ENCODE results near the gene UBE2Q2.
"Not testable (repeated sequence)": the region's sequence is repeated elsewhere in the genome, so short reads cannot be mapped to it uniquely, and the experiment has no call there.

Gene UBE2Q2

DNA sequence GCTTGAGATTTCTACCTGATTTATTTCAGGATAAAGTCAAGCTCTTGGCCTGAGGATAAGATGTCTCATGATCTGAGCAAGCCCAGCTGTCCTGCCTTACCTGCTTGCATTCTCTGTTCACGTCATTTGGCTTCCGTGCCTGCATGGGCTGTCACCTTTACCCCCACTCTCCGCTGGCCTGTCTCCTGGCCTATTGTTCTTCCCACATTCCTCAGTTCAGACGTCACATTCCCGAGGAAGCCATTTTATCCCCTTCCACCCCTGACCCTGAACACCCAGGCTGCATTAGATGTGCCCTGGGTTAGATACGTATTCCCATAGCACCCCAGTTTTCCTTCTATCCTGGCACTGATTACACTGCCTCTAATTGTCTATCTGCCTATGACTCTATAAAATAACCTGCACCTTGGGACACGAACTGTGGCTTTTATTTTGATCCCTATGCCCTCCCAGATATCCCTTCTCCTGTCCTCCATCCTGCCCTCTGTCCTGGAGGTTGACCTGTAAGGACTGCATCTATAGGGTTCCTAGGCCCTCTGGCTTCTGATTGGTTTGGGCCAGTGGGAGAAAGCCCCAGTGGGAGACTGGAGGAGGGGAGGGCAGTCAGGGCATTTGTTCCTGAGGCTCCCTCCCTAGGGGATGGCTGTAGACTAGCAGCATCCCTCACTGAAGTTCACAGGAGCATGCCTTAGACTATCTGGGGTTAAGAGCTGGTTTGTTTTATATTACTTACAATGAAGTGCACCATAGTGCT, 19.2 kb upstream of the UBE2Q2 start:
- no peak for DNase-seq (ENCODE audit: low read depth)

DNA sequence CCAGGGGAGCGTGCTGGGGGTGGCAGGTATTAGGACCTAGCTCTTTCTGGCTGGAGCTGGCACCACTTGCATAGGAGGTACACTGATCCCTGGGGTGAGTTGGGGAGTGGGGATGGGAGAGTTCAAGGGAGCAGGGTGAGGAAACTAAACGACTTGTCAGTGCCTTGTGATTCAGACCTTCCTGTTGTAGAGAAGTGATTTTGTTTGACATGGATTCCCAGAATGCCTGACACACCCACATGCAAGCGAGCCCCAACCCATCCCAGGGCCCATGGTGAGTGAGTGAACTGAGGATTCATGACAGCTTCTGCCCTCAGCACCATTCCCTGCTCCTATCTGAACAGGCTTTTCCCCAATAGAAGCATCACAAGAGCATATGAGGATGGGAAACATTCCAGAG, 15.6 kb upstream of the UBE2Q2 start:
- no peak for DNase-seq (ENCODE audit: low read depth)

DNA sequence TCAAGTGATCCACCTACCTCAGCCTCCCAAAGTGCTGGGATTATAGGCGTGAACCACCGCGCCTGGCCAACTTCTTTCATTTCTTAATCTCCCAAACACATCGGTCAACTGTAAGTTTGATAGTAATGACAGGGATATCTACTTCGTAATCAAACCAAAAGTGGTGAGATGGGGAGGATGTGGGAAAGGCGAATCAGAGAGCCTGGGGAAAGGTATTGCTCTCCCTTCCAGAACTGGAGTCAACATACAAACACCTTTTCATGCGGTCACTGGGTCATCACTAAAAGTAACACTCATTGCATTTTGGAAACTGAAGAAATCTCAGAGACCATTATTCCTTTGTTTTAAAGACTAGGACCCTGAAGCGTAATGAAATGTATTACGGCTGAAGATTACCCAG, 14.8 kb upstream of the UBE2Q2 start:
- DNase-seq (ENCODE audit: low read depth) = no peak

DNA sequence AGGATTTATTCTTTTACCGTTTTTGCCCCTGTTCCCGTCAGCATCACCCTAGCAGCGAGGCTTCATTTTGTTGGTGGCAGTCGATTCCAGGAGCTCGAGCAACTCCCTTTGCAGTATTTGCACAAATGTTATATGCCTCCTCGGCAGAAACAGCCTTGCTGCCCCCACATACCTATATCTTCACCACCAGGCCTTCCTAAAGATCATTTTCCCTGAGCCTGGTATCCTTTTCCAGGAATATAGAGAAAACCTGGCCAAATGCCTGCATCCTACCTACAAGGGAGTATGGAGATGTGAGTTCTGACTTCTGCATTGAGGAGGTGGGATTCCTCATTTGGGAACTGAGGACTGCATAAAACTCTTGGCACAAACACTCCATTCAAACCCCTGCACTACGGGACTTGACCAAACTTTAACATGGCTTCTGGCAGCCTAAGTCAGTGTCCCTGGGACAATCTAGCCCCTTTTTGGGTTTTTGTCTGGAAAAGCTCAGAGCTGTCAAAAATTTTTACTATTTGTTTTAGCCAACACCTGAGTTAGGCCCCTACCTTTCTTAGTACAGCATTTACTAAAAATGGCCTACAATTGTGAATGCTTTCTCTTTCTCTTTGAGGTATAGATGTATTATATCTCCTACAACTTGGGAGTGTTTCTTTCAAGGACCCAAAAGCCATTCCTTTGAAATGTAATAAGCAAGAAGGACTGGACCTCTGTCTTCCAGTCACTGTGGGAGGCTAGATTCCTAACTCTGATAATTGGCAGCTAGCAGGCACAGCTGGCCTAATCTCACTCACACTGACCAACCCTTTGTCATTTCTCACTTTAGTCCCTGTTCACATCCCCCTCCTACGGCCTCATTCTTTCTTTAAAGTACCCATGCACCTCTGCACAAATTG, 12.1 kb upstream of the UBE2Q2 start:
- no peak for DNase-seq (ENCODE audit: low read depth)

DNA sequence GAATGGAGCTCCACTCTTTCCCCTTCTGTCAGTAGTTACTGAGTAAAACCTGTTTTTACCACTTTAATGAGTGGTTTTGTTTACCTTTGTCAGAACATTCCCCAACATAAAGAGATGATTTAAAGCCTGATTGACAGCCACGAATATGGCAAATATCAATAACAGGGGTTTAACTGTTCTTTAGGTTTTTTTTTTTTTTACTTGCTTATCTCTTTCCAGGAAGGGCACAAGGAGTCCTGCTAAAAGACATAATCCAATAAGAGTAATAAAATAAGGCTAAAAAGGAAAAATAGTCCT, 11.5 kb upstream of the UBE2Q2 start:
- DNase-seq (ENCODE audit: low read depth) = no peak

DNA sequence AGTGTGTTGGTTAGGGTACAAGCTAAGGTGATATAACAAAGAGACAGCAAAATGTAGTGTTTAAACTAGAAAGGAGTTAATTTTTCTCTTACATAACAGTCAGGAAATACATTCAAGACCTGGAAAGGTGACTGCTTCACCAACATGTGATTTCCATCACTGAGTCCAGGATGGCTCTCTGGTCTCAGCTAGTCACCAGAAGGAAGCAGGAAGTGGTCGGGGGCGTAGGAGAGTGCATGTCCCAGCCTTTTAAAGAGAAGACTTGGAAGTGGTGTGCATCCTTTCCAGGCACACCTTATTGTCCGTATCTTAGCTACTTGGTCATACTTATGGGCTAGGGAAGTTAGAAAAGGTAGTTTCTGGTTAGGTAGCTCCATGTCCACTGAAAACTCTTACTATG, 11.1 kb upstream of the UBE2Q2 start:
- no peak for DNase-seq (ENCODE audit: low read depth)

DNA sequence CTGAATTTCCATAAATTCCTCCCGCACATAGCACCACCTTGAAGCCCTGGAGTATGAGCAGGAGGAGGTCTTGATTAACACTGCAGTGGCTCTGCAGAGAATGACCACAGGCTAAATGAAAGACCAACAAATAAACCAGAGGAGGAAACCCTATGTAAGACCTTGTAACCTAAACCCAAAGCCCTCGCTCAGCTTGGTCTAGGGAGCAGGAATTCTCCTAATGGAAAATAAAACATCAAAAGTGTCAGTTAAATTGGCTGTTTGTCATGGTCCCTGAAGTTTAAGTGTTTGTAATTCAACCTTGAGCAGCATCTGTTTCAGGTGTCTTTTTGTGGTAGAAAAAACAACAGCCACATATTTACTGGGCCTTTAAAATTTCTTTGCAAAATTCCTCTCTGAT, 9.2 kb upstream of the UBE2Q2 start:
- DNase-seq (ENCODE audit: low read depth) = no peak

DNA sequence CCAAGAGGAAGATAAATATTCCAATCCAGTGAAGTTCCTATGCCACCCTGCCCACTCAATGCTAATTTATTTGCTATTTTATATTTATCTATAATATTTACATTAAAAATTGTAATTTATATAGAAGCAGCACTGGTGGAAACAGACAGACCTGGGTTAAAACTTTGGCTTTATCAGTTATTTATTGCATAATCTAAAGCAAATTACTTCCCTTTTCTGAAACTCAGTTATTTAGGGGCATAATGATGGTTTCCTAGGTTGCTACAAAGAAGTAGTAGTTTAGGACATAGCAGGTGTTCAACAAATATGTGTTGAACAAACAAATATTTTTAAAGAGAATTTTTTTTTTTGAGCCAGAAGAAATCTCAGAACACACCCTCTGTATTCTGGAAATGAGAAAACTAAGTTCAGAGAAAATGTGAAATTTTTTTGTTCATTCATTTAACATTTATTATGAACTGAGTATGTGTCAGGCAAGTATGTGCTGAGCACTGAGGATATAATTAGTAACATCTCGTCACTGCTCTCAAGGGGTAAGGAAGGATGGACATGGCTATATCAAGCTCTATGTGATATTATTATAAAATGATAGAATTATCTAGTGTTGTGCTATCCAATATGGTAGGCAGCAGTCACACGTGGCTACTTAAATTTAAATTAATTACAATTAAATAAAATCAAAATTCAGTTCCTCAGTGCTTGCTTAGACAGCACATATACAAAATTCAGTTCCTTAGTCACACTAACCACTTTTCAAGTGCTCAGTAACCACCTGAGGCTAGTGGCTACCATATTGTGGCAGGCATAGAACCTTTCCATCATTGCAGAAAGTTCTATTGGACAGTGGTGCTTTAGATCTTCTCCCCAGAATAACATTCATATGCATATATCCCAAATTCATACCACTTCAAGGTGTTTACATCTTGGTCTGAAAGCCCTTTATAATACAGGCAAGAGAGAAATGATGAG, 7.0 kb upstream of the UBE2Q2 start:
- no peak for DNase-seq (ENCODE audit: low read depth)

DNA sequence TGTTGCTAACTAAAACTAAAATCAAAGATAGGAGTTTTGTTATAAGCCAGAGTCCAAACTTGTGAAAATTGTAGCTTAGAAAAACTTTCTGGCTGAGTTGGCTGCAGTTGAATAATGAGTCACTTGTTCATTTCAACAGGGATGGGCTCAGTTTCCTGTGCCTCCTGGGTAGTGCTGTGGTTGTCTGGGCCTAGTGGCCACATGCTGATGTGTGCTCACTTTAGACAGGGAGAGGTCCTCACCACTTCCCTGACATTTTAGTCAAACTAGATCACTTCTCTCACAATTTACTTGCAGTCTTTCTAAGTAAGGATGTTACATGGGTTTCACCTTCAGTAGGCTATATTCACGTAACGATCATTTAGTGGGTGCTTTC, 6.3 kb upstream of the UBE2Q2 start:
- peak; percentile 62 for DNase-seq (ENCODE audit: low read depth)

DNA sequence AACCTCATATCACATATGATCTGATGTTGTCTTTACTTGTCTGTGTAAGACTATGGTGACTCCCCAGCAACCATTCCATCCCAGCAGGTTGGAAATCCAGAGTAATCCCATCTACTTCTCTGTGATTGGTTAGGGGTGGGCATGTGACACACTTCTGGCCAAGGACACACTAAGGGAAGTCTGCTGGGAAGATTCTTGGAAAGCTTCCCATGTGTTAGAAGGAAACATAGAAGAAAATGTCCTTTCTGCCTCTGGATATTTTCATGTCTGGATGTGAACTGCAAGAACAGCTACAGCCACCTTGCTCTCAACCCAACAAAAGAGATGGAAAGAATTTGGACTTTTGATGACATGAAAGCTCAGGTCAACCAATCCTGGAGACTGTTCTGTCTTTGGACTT, 2.6 kb upstream of the UBE2Q2 start:
- DNase-seq (ENCODE audit: low read depth) = peak; percentile 43

DNA sequence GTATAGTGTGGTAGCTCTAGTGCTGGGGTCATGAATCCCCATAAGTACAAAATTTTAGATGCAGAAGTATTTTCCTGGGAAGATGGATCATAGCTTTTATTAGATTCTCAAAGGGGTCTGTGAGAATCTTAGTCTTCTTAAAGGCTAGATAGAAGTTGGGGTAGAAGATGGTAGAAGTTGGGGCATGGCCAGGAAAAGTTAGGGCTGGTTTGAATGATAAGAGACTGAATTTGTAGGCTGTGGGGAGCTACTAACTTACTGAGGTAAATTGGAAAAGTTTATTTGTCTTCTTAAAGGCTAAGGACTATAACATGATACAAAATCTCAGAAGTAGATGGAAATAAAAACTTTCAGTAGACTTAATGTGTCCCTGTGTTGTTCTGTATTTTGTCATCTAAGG, 1.6 kb upstream of the UBE2Q2 start:
- no peak for DNase-seq (ENCODE audit: low read depth)

DNA sequence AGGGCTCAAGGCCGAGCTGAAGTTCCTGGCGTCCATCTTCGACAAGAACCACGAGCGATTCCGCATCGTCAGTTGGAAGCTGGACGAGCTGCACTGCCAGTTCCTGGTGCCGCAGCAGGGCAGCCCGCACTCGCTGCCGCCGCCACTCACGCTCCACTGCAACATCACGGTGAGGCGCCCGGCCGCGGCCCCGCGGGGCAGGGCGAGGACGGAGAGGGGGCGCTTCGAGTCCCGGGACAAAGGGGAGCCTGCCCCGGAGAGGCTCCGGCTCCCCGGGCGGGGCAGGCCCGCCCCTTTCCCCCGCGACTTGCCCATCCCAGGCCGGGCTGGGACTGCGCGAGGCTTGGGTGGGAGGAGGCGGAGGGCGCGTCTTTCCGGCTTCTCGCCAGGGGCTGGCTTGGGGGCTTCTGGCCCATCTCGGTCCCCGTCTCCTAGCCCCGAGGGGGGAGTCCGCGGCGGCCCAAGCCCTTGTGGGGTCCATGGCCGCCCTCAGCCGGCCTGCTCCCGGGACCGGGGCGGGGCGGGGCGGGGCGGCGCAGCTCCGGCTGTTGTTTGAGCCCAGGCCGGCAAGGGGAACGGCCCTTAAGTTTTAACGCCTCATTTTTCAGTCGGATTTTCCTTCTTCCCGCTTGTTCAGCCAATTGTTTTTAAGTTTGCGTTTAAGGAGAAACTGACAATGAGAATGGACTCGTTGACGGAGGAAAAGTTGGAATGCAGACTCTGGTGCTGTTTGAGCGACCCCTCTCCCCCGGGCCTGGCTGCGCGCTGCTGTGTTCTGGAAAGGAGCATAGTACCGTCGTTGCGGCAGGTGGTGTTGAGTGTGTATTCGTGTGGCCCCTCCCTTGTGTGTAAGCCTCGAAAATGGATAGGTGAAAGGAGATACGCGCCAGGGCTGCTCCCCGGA, 683 bp downstream of the UBE2Q2 start:
- peak; percentile 35 for DNase-seq (ENCODE audit: low read depth)

DNA sequence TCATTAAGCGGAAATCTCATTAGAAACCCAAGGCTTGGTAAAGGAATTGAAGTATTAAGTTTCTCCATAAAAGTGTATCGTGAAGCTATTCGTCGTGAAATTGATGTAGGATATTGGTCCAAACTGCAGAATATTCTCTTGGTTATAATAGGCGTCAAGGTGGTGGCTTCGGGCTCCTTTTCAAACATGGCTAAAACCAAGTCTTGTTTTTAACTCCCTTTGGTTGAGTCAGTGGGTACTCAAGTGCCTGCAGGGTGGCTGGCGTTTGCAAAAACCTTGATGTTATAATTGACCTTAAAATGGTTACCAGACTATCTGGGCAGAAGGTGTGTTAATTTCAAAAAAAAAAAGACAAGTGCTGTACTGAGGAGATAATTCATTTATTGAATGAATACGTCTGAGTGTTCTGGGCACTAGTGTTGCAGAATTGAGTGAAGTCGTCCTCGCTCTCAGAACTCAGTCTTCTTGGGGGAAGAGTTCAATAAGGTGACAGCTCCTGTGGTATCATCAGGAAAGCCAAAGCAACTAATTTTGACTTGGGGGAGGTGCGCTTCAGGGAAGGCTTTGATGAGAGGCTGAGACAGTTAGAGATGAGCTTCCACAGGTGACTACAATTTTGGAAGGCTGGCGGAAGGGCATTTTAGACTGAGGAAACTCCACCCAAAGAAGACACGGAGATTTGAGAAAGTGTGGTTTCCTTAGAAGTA, 1.5 kb downstream of the UBE2Q2 start:
- no peak for DNase-seq (ENCODE audit: low read depth)

DNA sequence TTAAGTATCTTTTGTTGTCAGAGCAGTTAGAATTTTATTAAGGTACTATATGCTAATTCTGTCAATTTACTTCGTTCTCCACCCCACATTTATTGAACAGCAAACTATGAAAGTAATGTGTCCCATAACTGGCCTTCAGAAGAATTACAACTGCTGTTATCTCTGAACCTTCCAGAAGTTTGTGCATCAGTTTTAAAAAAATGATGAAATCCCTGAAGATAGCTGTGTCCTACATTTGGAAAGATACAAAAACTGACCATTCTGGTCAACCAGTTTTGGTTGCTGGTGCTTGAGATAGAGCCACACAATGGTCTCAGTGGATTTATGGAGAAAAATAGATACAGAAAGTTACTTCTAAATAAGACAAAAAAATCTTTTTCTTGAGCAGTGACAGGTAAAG, 5.9 kb downstream of the UBE2Q2 start:
- DNase-seq (ENCODE audit: low read depth) = no peak

DNA sequence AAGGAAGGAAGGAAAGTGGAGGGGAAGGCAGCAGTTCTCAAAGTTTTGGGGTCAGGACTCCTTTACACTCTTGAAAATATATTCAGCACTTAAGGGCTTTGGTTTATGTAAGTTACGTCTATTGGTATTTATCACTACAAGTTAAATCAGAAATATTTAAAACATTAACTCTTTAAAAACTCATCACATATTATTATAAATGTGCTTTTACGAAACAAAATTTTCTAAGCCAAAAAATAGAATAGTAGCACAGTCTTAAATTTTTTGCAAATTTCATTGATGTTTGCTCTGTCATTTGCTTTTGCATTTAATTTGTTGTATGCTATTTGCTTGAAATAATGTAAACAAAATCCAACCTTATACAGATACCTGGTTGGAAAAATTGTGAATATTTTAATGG, 7.5 kb downstream of the UBE2Q2 start:
- no peak for DNase-seq (ENCODE audit: low read depth)

DNA sequence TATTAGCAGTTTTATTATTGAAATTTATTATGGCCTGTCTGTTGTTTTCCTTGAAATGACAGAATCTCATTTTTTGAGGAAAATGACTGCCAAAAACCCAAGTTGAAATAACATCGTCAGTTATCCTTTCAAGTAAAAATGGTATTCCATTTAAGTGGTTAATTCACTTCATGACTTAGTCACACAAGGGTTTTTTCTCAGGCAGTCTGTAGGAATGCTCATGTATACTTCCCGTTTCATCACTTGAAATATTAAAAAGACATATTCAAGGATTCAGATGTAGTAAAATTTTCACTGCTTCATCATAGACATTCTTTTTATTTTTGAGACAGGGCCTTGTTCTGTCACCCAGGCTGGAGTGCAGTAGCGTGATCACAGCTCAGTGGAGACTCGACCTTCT, 8.3 kb downstream of the UBE2Q2 start:
- not testable (repeated sequence) for DNase-seq (ENCODE audit: low read depth)

DNA sequence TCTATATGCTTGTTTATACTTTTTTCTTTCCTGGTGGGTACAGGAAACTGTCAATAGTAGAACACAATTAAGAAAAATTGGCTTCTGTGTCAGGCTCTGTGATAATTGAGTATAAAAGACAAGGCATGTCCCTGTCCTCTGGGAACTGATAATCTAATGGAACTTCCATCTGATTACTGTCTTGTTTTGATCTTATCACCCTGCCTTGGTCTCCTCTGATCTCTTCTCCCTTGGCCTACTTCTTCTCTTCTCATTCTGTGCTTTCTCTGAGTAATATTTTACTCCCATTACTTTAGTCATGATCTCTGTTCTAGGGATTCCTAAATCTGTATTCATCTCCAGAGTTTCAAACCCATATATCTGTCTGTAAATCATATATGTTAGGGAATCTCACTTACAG, 14.6 kb downstream of the UBE2Q2 start:
- DNase-seq (ENCODE audit: low read depth) = no peak

DNA sequence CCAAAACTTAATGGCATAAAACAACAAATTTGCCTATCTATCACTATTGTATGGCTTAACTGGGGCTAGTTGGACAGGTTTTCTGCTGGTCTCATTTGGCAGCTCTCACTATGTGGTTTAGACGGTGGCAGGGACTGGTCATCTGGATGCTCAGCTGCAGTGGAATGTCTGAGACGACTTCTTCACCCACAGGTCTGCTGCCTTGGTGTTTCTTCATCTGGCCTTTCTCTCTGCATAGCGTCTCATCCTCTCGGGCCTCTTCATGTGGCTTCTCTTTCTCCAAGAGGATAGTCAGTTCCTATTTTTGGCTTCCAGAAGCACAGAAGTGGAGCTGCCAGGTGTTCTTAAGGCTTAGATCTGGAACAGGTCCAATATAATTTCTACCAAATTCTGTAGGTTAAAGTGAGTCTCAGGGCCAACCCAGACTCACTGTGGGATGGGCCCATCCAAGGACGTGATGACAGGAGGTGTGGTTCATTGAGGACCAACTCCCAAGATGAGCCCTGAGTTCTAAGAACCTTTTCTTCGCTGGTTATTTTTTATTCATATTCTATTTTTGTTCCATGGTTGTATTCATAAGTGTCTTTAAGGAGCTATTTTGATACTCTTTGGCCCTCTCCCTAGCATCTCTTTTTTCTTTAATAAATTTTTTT, 18.6 kb downstream of the UBE2Q2 start:
- no peak for DNase-seq (ENCODE audit: low read depth)

DNA sequence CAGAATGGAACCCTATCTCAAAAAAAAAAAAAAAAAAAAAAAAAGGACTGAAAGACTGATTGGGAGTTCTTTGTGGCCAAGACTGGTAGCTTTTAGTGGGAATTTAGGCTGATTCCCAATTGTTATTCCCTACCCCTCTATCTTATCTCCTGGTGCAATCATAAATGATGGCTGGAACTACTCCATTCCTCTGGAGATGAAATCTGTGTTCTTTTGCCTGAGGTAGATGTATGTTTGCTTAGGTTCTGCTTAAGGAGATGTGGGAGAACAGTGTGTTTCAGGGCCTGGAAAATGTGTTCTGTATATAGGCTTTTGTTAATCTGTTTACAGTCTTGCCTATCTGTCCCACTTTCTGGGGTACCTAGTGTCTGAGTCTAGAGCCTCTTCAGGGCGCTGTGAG, 19.5 kb downstream of the UBE2Q2 start:
- no peak for DNase-seq (ENCODE audit: low read depth)
